MCF 10A (cell line): ENCODE results near the gene P2RX2. TPM values are rescaled to one million over a fixed set of nuclear protein-coding genes. Genes with fewer than 3 reads are reported as not detected.

Experiments used
- BruUV-seq: library from RNA; stranded (reverse); fragments of 400-500 nt; replicated peaks from 2 replicates; lab custom pipeline; 2021; lab: Mats Ljungman, UMichigan
- CTCF ChIA-PET: fragments of 300-600 bp; sonication (Branson Sonifier 250); formaldehyde crosslinking; extraction: SDS; loops from one replicate; lab custom pipeline; 2021; ENCODE audit warnings: antibody characterized with exemption, inconsistent platforms; lab: Yijun Ruan, JAX
- POLR2A ChIA-PET: fragments of 300-600, 350-650 bp; sonication (Branson Sonifier 250); formaldehyde crosslinking; extraction: SDS; loops from one replicate; lab custom pipeline; 2020; ENCODE audit warnings: antibody characterized with exemption, inconsistent platforms; lab: Yijun Ruan, JAX
- DNase-seq: peaks from one replicate; pipeline ENCODE4 v3.0.0-alpha.2; 2018; ENCODE audit not compliant: unreplicated experiment
- H3K27ac Mint-ChIP-seq: one replicate; pipeline ENCODE4 v1.8.0; 2022; ENCODE audit warnings: mild to moderate bottlenecking, low read depth, mixed read lengths; ENCODE audit not compliant: unreplicated experiment
- H3K27me3 Mint-ChIP-seq: one replicate; pipeline ENCODE4 v1.8.0; 2022; ENCODE audit warnings: mixed read lengths; ENCODE audit not compliant: insufficient read depth, unreplicated experiment
- H3K36me3 Mint-ChIP-seq: one replicate; pipeline ENCODE4 v1.8.0; 2022; ENCODE audit warnings: mild to moderate bottlenecking, moderate library complexity, mixed read lengths; ENCODE audit not compliant: insufficient read depth, unreplicated experiment
- H3K4me1 Mint-ChIP-seq: one replicate; pipeline ENCODE4 v1.8.0; 2022; ENCODE audit warnings: mixed read lengths; ENCODE audit not compliant: insufficient read depth, unreplicated experiment
- H3K4me3 Mint-ChIP-seq: one replicate; pipeline ENCODE4 v1.8.0; 2022; ENCODE audit warnings: mild to moderate bottlenecking, moderate library complexity, mixed read lengths; ENCODE audit not compliant: unreplicated experiment
- H3K9me3 Mint-ChIP-seq: one replicate; pipeline ENCODE4 v1.8.0; 2022; ENCODE audit warnings: mixed read lengths; ENCODE audit not compliant: unreplicated experiment
- intact Hi-C: fragments of 100-400 bp; cut with micrococcal nuclease; formaldehyde crosslinking; loops from 2 replicates; pipeline ENCODE4 v1.14.1; 2022
- total RNA-seq: library from RNA; stranded (reverse); gene quantifications from 2 replicates; pipeline ENCODE4 v1.2.3, GENCODE V29; 2022
- TF ChIP-seq, protein P1 (sequence below): fragments of 200-600 bp; IDR thresholded peaks from one replicate; pipeline ENCODE4 v1.8.0; 2022; ENCODE audit warnings: antibody characterized with exemption, mild to moderate bottlenecking; ENCODE audit not compliant: unreplicated experiment

Gene P2RX2
- total RNA-seq, 1 experiment from 2014 or later = not detected

DNA sequence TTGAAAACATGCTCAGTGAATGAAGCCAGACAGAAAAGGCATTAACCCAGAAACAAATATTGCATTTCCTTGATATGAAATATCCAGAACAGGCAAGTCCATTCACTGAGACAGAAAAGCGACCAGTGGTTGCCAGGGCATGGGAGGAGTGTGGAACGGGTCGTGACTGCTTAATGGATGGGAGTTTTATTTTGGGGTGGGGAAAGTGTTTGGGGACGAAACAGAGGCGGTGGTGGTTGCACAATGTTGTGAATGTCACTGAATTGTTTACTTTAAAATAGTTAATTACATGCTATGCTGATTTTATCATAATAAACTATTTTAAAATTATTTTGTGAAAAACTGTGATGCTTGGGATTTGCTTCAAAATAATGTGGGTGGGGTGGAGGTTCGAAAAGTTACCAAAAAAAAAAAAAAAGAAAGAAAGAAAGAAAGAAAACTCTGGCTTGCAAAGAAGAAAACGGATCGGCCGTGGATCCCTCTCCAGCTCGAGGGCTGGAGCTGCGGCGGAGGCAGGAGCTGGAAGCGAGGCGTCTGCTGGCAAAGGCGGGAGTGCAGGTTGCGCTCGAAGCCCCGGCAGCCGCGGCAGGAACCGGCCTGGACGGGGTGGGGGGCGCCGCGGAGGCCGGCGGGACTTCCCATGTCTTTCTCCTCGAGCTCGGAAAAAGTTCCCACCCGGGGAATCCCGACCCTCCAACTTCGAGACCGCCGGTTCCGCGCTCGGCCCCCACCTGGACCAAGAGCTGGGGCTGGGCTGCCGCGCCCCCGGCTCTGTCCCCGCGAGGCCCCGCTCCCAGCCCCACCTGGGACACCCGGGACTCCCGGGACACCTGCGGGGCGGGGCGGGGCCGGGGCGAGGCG lies 524 bp upstream of the P2RX2 start:
- DNase-seq = no peak
- ChIA-PET POLR2A (interaction anchor here (0.6 kb wide), 1 partner anchor 487 kb away, joined by 3 read pairs; no protein-coding TSS in a partner anchor), CTCF (interaction anchor here (0.6 to 2.3 kb wide), 5 partner anchors 34 to 477 kb away, joined by 3 to 22 read pairs (median 3); no protein-coding TSS in a partner anchor)
- Mint-ChIP-seq H3K9me3 (no peaks in the 10 kb centered on the region), H3K4me1 (peaks cover 10% of the 10 kb centered on the region), H3K36me3 (no peaks in the 10 kb centered on the region), H3K27ac (no peak overlapping the region), H3K27me3 (peaks cover 35% of the 10 kb centered on the region), H3K4me3 (peak overlapping the region; percentile 31)
- intact Hi-C loops = loop anchor here (10.0 kb wide), 1 partner anchor 463 kb away; no protein-coding TSS in a partner anchor
- no TSS peak for BruUV-seq
- TF ChIP-seq, protein P1, sequence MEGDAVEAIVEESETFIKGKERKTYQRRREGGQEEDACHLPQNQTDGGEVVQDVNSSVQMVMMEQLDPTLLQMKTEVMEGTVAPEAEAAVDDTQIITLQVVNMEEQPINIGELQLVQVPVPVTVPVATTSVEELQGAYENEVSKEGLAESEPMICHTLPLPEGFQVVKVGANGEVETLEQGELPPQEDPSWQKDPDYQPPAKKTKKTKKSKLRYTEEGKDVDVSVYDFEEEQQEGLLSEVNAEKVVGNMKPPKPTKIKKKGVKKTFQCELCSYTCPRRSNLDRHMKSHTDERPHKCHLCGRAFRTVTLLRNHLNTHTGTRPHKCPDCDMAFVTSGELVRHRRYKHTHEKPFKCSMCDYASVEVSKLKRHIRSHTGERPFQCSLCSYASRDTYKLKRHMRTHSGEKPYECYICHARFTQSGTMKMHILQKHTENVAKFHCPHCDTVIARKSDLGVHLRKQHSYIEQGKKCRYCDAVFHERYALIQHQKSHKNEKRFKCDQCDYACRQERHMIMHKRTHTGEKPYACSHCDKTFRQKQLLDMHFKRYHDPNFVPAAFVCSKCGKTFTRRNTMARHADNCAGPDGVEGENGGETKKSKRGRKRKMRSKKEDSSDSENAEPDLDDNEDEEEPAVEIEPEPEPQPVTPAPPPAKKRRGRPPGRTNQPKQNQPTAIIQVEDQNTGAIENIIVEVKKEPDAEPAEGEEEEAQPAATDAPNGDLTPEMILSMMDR = no peak

DNA sequence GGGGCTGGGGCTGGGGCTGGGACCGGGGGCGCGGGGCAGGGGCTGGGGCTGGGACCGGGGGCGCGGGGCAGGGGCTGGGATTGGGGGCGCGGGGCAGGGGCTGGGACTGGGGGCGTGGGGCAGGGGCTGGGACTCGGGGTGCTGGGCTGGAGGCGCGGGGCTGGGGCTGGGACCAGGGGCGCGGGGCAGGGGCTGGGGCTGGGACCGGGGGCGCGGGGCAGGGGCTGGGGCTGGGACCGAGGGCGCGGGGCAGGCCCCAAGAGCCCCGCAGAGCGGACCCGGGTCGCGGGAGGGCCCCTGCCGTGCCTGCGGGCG lies 452 bp downstream of the P2RX2 start:
- Mint-ChIP-seq H3K27me3 (peaks cover 35% of the 10 kb centered on the region), H3K9me3 (no peaks in the 10 kb centered on the region), H3K4me1 (peaks cover 10% of the 10 kb centered on the region), H3K4me3 (no peak overlapping the region), H3K36me3 (peaks cover under 1% of the 10 kb centered on the region), H3K27ac (no peak overlapping the region)
- ChIA-PET CTCF (no interaction called here), POLR2A (no interaction called here)
- intact Hi-C loops = loop anchor here (10.0 kb wide), 1 partner anchor 464 kb away; no protein-coding TSS in a partner anchor
- DNase-seq = no peak
- TF ChIP-seq, protein P1 = no peak
- no TSS peak for BruUV-seq

DNA sequence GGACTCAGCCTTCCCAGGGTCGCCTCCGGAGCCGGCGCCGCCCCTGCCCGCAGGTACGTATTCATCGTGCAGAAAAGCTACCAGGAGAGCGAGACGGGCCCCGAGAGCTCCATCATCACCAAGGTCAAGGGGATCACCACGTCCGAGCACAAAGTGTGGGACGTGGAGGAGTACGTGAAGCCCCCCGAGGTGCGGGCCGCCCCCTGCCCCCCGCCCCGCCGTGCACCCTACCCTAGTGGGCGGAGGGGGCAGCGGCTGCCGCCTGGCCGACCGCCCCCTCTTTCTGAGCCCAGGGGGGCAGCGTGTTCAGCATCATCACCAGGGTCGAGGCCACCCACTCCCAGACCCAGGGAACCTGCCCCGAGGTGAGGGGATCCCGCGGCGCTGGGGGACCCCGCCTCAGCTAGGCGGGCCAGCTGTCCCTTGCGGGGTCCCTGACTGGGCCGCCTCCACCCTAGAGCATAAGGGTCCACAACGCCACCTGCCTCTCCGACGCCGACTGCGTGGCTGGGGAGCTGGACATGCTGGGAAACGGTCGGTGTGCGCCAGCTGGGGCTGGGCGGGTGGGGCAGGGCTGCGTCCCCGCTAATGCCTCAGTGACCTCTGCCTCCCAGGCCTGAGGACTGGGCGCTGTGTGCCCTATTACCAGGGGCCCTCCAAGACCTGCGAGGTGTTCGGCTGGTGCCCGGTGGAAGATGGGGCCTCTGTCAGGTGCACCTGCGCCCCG lies 973 bp downstream of the P2RX2 start:
- H3K9me3 Mint-ChIP-seq = no peaks in the 10 kb centered on the region
- H3K36me3 Mint-ChIP-seq = peaks cover 5% of the 10 kb centered on the region
- TF ChIP-seq, protein P1 = no peak

More for the DNA sequence above, 973 bp downstream of the P2RX2 start:
- BruUV-seq = no TSS peak
- no peak overlapping the region for H3K27ac Mint-ChIP-seq
- peaks cover 35% of the 10 kb centered on the region for H3K27me3 Mint-ChIP-seq
- intact Hi-C loops = loop anchor here (10.0 kb wide), 1 partner anchor 465 kb away; no protein-coding TSS in a partner anchor
- H3K4me1 Mint-ChIP-seq = peaks cover 10% of the 10 kb centered on the region
- no peak for DNase-seq
- POLR2A ChIA-PET = no interaction called here
- no peak overlapping the region for H3K4me3 Mint-ChIP-seq
- CTCF ChIA-PET = no interaction called here
